Uterus (tissue), 2 donors: ENCODE data around the gene SEPTIN10.

Source experiments
- POLR2A ChIP-seq, 2 donors: fragments of 450-650 bp; IDR thresholded peaks; one replicate each; pipeline ENCODE4 v1.6.1; 2016; ENCODE audit warnings: antibody characterized with exemption in 2 of 2, mild to moderate bottlenecking in 1 of 2, moderate library complexity in 1 of 2
- TF ChIP-seq, protein P1 (sequence below), 4 experiments: fragments of 200-600 bp in 2 of 4; fragments of 450-650 bp in 2 of 4; sonication (generic) in 2 of 4; IDR thresholded peaks; one replicate each; pipeline ENCODE4 v1.5.1; 2016 to 2019; ENCODE audit warnings: antibody characterized with exemption in 4 of 4, mild to moderate bottlenecking in 2 of 4, moderate library complexity in 1 of 4

DNA sequence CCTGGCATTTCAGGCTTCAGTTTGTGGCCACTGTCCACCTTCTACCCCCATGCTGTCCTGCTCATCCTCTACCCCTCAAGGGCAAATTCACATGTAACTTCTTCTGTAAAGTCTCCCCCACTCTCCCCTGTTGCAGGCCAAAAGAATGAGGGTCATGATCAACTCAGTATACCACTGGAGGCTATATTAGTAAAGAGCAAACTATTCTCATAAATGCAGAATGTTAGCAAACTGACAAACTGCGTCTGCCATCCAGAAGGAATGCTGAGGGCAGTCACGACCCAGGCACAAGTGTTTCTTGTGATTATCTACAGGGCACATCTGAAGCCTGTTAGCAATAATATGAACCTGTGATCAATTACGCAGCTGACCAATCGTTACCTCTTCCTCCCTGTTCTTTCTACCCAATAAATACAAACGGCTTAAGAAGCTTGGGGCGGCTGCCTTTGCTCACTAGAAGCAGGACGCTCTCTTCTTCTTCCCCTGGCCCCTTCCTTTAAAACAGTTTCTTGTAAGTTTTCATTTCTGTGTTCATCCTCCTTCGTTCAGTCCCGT lies 58.3 kb downstream of the SEPTIN10 start:
- TF ChIP-seq, protein P1, sequence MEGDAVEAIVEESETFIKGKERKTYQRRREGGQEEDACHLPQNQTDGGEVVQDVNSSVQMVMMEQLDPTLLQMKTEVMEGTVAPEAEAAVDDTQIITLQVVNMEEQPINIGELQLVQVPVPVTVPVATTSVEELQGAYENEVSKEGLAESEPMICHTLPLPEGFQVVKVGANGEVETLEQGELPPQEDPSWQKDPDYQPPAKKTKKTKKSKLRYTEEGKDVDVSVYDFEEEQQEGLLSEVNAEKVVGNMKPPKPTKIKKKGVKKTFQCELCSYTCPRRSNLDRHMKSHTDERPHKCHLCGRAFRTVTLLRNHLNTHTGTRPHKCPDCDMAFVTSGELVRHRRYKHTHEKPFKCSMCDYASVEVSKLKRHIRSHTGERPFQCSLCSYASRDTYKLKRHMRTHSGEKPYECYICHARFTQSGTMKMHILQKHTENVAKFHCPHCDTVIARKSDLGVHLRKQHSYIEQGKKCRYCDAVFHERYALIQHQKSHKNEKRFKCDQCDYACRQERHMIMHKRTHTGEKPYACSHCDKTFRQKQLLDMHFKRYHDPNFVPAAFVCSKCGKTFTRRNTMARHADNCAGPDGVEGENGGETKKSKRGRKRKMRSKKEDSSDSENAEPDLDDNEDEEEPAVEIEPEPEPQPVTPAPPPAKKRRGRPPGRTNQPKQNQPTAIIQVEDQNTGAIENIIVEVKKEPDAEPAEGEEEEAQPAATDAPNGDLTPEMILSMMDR (IDR thresholded peaks at IDR 0.05) = no peak
- TF ChIP-seq POLR2A (IDR thresholded peaks at IDR 0.05) = no peak
